ENCODE data around the gene NPTN.

DNA sequence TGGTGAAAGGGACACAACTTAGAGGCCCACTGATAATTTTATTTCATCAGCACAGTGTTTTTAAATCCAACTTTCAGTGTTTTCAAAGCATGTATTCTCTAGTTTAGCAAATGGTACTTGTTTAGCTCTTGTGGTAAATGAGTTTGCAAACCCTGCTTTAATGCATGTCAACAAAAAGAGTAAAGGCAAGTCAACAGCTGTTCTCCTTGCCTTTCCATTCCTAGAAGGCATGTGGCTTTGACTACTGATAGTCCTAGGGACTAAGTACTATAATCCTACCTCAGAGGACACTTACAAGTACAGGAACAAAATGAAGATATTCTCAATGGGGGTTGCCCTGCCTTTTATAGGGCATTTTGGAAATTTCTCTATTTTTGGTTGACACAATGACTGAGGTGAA, 13.1 kb downstream of the NPTN start:
- no peak for TF ChIP-seq GATA2 (IDR thresholded peaks at IDR 0.05; ENCODE audit: low read depth, low read length)
- TF ChIP-seq GATA3 (IDR thresholded peaks at IDR 0.05; ENCODE audit: low read depth, low read length): no peak
